Measurements from ENCODE around the gene PABPN1. TPM values are rescaled to one million over a fixed set of nuclear protein-coding genes. Genes with fewer than 3 reads are reported as not detected.

The PABPN1 gene
- total and polyA plus RNA-seq, 9 of the 15 experiments (the other 6 are each of a cell fraction or from before 2014, with no cell fraction given), result 32.6 to 388 (median 178) TPM

GRCh38 chr14:23302290-23303225, 18.7 kb upstream of the PABPN1 start, which contains the start of gene PPP1R3E (continued):
- no peak for TF ChIP-seq CHD4 (IDR thresholded peaks at IDR 0.05; ENCODE audit: insufficient read depth, insufficient replicate concordance, low read depth, low read length, poor library complexity, severe bottlenecking)
- no peak for TF ChIP-seq NR2F6 (CRISPR knock-in tag; IDR thresholded peaks at IDR 0.05)
- 0 out of 2 replicates have a peak, but pooled peaks have one; percentile 41 for TF ChIP-seq ATF6 (CRISPR knock-in tag; IDR thresholded peaks at IDR 0.05)
- TF ChIP-seq NFE2L1 (tag; IDR thresholded peaks at IDR 0.05; ENCODE audit: borderline replicate concordance, low read depth), result no peak
- TF ChIP-seq GTF2B (IDR thresholded peaks at IDR 0.05; ENCODE audit: extremely low read depth, insufficient read length), result no peak
- no peak for TF ChIP-seq CREB1 (IDR thresholded peaks at IDR 0.05)
- TF ChIP-seq CREB1 (CRISPR knock-in tag; IDR thresholded peaks at IDR 0.05), result peak; percentile 60
- no peak for TF ChIP-seq NFE2 (IDR thresholded peaks at IDR 0.05; ENCODE audit: low read depth)
- peak; percentile 11 for TF ChIP-seq SMAD4 (CRISPR knock-in tag; conservative IDR thresholded peaks at IDR 0.05)
- no peak for TF ChIP-seq FOXA3 (CRISPR knock-in tag; conservative IDR thresholded peaks at IDR 0.05 in 1 of 2, IDR thresholded peaks at IDR 0.05 in 1 of 2)
- TF ChIP-seq ZNF444 (CRISPR knock-in tag; IDR thresholded peaks at IDR 0.05), result no peak
- no peak for TF ChIP-seq COPS2 (conservative IDR thresholded peaks at IDR 0.05)
- no peak for TF ChIP-seq TFE3 (CRISPR knock-in tag; IDR thresholded peaks at IDR 0.05)
- no peak for TF ChIP-seq ZNF124 (CRISPR knock-in tag; IDR thresholded peaks at IDR 0.05)
- no peak for TF ChIP-seq PURB (CRISPR knock-in tag; IDR thresholded peaks at IDR 0.05; ENCODE audit: low read depth)

All from K562 (cell line).